H1 (cell line): Measurements from ENCODE around the gene POLE4. TPM values are rescaled to one million over a fixed set of nuclear protein-coding genes. Genes with fewer than 3 reads are reported as not detected.

Source experiments
- CTCF ChIA-PET: fragments of 300-600 bp; sonication (Branson Sonifier 250); formaldehyde crosslinking; loops from one replicate; lab custom pipeline; 2021; ENCODE audit not compliant: partially characterized antibody; lab: Charles Lee
- POLR2A ChIA-PET: fragments of 300-600 bp; sonication (Branson Sonifier 250); formaldehyde crosslinking; loops from one replicate; lab custom pipeline; 2021; ENCODE audit warnings: inconsistent platforms; ENCODE audit not compliant: partially characterized antibody; lab: Charles Lee
- DNase-seq, 2 experiments: peaks; one replicate each; pipeline versions ENCODE4 v3.0.0 to v3.0.0-alpha.2; 2010 to 2022; ENCODE audit warnings: low spot score in 2 of 2, low read depth in 1 of 2, mixed read lengths in 1 of 2
- FAIRE-seq: peaks from 2 replicates; lab custom pipeline; 2011; peaks lifted over from hg19 to GRCh38; lab: Jason Lieb, UNC
- H2AFZ ChIP-seq: 2 replicates; pipeline ENCODE4 v1.8.1; 2012; ENCODE audit warnings: low read length, inconsistent platforms
- H2AK5ac ChIP-seq: 2 replicates; pipeline ENCODE4 v1.6.1; 2013; ENCODE audit warnings: low read depth, low read length
- H2BK120ac ChIP-seq: replicated peaks from 2 replicates; pipeline ENCODE3; 2013; ENCODE audit warnings: low read depth, low read length, inconsistent platforms
- H2BK12ac ChIP-seq: 2 replicates; pipeline ENCODE4 v1.6.1; 2013; ENCODE audit warnings: low read depth, low read length
- H2BK15ac ChIP-seq: 2 replicates; pipeline ENCODE4 v1.6.1; 2013; ENCODE audit warnings: low read length
- H2BK20ac ChIP-seq: 2 replicates; pipeline ENCODE4 v1.6.1; 2013; ENCODE audit warnings: low read length
- H2BK5ac ChIP-seq: 2 replicates; pipeline ENCODE4 v1.6.1; 2013; ENCODE audit warnings: low read depth, low read length
- H3K14ac ChIP-seq: 2 replicates; pipeline ENCODE4 v1.6.1; 2013; ENCODE audit warnings: inconsistent platforms; ENCODE audit not compliant: insufficient read length
- H3K18ac ChIP-seq: 2 replicates; pipeline ENCODE4 v1.6.1; 2013; ENCODE audit warnings: low read length; ENCODE audit errors: extremely low read depth
- H3K23ac ChIP-seq: 2 replicates; pipeline ENCODE4 v1.6.1; 2013; ENCODE audit warnings: inconsistent platforms; ENCODE audit not compliant: insufficient read length
- H3K23me2 ChIP-seq: 2 replicates; pipeline ENCODE4 v1.6.1; 2013; ENCODE audit warnings: low read depth, low read length
- H3K27ac ChIP-seq: 2 replicates; pipeline ENCODE4 v1.6.1; 2011; ENCODE audit warnings: low read depth, low read length, inconsistent platforms
- H3K27me3 ChIP-seq, 4 experiments: replicated peaks in 1 of 4; 1 replicate in 1 of 4; 2 replicates in 3 of 4; pipeline versions ENCODE4 v1.6.1 to v1.8.1; 2011 to 2013; ENCODE audit warnings: low read length in 3 of 4, mild to moderate bottlenecking in 3 of 4, inconsistent platforms in 2 of 4, mixed read lengths in 2 of 4, moderate library complexity in 1 of 4; ENCODE audit not compliant: control insufficient read depth in 3 of 4, insufficient read depth in 3 of 4; ENCODE audit errors: extremely low read depth in 1 of 4
- H3K36me3 ChIP-seq, 4 experiments: 2 replicates each; pipeline versions ENCODE4 v1.6.1 to v1.8.1; 2011 to 2013; ENCODE audit warnings: mild to moderate bottlenecking in 4 of 4, low read length in 3 of 4, moderate library complexity in 2 of 4, control low read depth in 1 of 4, inconsistent platforms in 1 of 4; ENCODE audit not compliant: insufficient read depth in 4 of 4, control insufficient read depth in 2 of 4
- H3K4ac ChIP-seq: replicated peaks from 2 replicates; pipeline ENCODE3; 2013; ENCODE audit warnings: low read length, low read depth, mixed read lengths, inconsistent platforms; ENCODE audit not compliant: insufficient read length
- H3K4me1 ChIP-seq, 4 experiments: replicated peaks in 1 of 4; 1 replicate in 1 of 4; 2 replicates in 3 of 4; pipeline versions ENCODE4 v1.6.1 to v1.8.1; 2011 to 2013; ENCODE audit warnings: low read length in 3 of 4, inconsistent platforms in 2 of 4, mixed read lengths in 1 of 4; ENCODE audit not compliant: insufficient read depth in 4 of 4, control insufficient read depth in 3 of 4
- H3K4me2 ChIP-seq, 2 experiments: 2 replicates each; pipeline versions ENCODE4 v1.6.1 to v1.8.1; 2011 to 2013; ENCODE audit warnings: low read depth in 2 of 2, low read length in 2 of 2, control low read depth in 1 of 2, inconsistent platforms in 1 of 2, mild to moderate bottlenecking in 1 of 2; ENCODE audit not compliant: insufficient read depth in 1 of 2
- H3K4me3 ChIP-seq, 4 experiments: fragments of 200-600, 300-600 bp in 1 of 4; sonication (generic), shearing (Covaris generic), sonication (Bioruptor Twin) in 1 of 4; 2 replicates each; pipeline versions ENCODE4 v1.5.1 to v1.8.1; 2011 to 2016; ENCODE audit warnings: low read length in 4 of 4, low read depth in 3 of 4, control low read depth in 2 of 4, inconsistent platforms in 2 of 4, mild to moderate bottlenecking in 2 of 4, mixed read lengths in 1 of 4, moderate library complexity in 1 of 4; ENCODE audit not compliant: insufficient read depth in 2 of 4; ENCODE audit errors: extremely low read depth in 1 of 4
- H3K56ac ChIP-seq: replicated peaks from 2 replicates; pipeline ENCODE3; 2013; ENCODE audit warnings: low read depth, mild to moderate bottlenecking, mixed read lengths, low read length, inconsistent platforms; ENCODE audit not compliant: insufficient read length
- H3K79me1 ChIP-seq: 2 replicates; pipeline ENCODE4 v1.6.1; 2013; ENCODE audit warnings: low read depth, low read length, control low read depth
- H3K79me2 ChIP-seq, 2 experiments: 2 replicates each; pipeline versions ENCODE4 v1.6.1 to v1.8.1; 2012 to 2013; ENCODE audit warnings: low read length in 2 of 2, mild to moderate bottlenecking in 2 of 2, inconsistent platforms in 1 of 2; ENCODE audit not compliant: insufficient read depth in 2 of 2, control insufficient read depth in 1 of 2
- H3K9ac ChIP-seq, 4 experiments: replicated peaks in 1 of 4; 1 replicate in 1 of 4; 2 replicates in 3 of 4; pipeline versions ENCODE4 v1.6.1 to v1.8.1; 2011 to 2013; ENCODE audit warnings: low read depth in 3 of 4, low read length in 3 of 4, control low read depth in 2 of 4, mild to moderate bottlenecking in 2 of 4, moderate library complexity in 2 of 4, inconsistent platforms in 1 of 4; ENCODE audit errors: extremely low read depth in 1 of 4
- H3K9me3 ChIP-seq, 2 experiments: 2 replicates each; pipeline versions ENCODE4 v1.6.1 to v1.8.1; 2012 to 2013; ENCODE audit warnings: mild to moderate bottlenecking in 2 of 2, moderate library complexity in 2 of 2, control low read depth in 1 of 2, inconsistent platforms in 1 of 2, low read depth in 1 of 2, low read length in 1 of 2, mixed read lengths in 1 of 2; ENCODE audit not compliant: insufficient read depth in 2 of 2
- H4K20me1 ChIP-seq, 2 experiments: replicated peaks in 1 of 2; 2 replicates each; pipeline versions ENCODE3 to v1.8.1; 2011 to 2013; ENCODE audit warnings: inconsistent platforms in 2 of 2, low read length in 2 of 2, mild to moderate bottlenecking in 1 of 2; ENCODE audit not compliant: insufficient read depth in 2 of 2, control insufficient read depth in 1 of 2
- H4K5ac ChIP-seq: 2 replicates; pipeline ENCODE4 v1.6.1; 2013; ENCODE audit warnings: low read length, low read depth, mixed read lengths, inconsistent platforms; ENCODE audit not compliant: insufficient read length
- H4K8ac ChIP-seq: 2 replicates; pipeline ENCODE4 v1.8.0; 2013; ENCODE audit warnings: mild to moderate bottlenecking, moderate library complexity, low read length, inconsistent platforms; ENCODE audit not compliant: insufficient read depth; ENCODE audit errors: extremely low read depth
- H4K91ac ChIP-seq: replicated peaks from 2 replicates; pipeline ENCODE3; 2013; ENCODE audit warnings: low read length, mixed read lengths, inconsistent platforms; ENCODE audit not compliant: insufficient read length
- ATF2 ChIP-seq: IDR thresholded peaks from 2 replicates; pipeline ENCODE4 v1.6.1; 2012; ENCODE audit warnings: low read length, inconsistent platforms
- BRCA1 ChIP-seq: IDR thresholded peaks from 2 replicates; pipeline ENCODE4 v1.6.1; 2012; ENCODE audit warnings: low read depth, low read length, improper control_type of control experiment
- E2F6 ChIP-seq: IDR thresholded peaks from 2 replicates; pipeline ENCODE4 v1.6.1; 2012; ENCODE audit warnings: inconsistent platforms
- EZH2 ChIP-seq: fragments of 200-600 bp; sonication (generic); IDR thresholded peaks from 2 replicates; pipeline ENCODE4 v1.7.1; 2012; ENCODE audit warnings: low read depth, mild to moderate bottlenecking, moderate library complexity, low read length, inconsistent platforms; ENCODE audit not compliant: severe bottlenecking
- HDAC2 ChIP-seq, 2 experiments: fragments of 300-600 bp in 1 of 2; sonication (generic) in 1 of 2; IDR thresholded peaks; 2 replicates each; pipeline ENCODE4 v1.6.1; 2011 to 2012; ENCODE audit warnings: low read depth in 2 of 2, low read length in 2 of 2, mild to moderate bottlenecking in 2 of 2, moderate library complexity in 2 of 2, borderline replicate concordance in 1 of 2, inconsistent platforms in 1 of 2
- HDAC6 ChIP-seq: IDR thresholded peaks from one replicate; pipeline ENCODE4 v1.7.1; 2012; ENCODE audit warnings: low read depth, mild to moderate bottlenecking, inconsistent platforms, low read length, moderate library complexity
- MAX ChIP-seq: IDR thresholded peaks from 2 replicates; pipeline ENCODE4 v1.6.1; 2012; ENCODE audit warnings: inconsistent platforms
- NANOG ChIP-seq: IDR thresholded peaks from 2 replicates; pipeline ENCODE4 v1.6.1; 2011; ENCODE audit warnings: low read length, low read depth, mild to moderate bottlenecking, inconsistent platforms; ENCODE audit not compliant: insufficient read depth, poor library complexity, severe bottlenecking
- NRF1 ChIP-seq: IDR thresholded peaks from 2 replicates; pipeline ENCODE4 v1.6.1; 2011; ENCODE audit warnings: mild to moderate bottlenecking, low read depth, low read length, improper control_type of control experiment
- RNF2 ChIP-seq: fragments of 200-900, 300-1000 bp; sonication (generic); IDR thresholded peaks from 2 replicates; pipeline ENCODE4 v1.7.1; 2016; ENCODE audit warnings: borderline replicate concordance, low read depth, mild to moderate bottlenecking, antibody characterized with exemption, low read length; ENCODE audit not compliant: poor library complexity, severe bottlenecking; ENCODE audit errors: missing control alignments
- WGBS, 2 experiments: shearing (Covaris generic) in 1 of 2; methylation state at CpG; one replicate each; pipeline versions ENCODE4 v1.1.6 to v1.1.7; 2013 to 2015; ENCODE audit warnings: low lambda C conversion rate in 2 of 2, mixed read lengths in 2 of 2, inconsistent platforms in 1 of 2, low coverage in 1 of 2, missing lambda C conversion rate in 1 of 2; ENCODE audit not compliant: insufficient replicate concordance in 2 of 2, insufficient coverage in 1 of 2, insufficient read length in 1 of 2; ENCODE audit errors: extremely low coverage in 1 of 2, missing lambda C conversion rate in 1 of 2; 5-methylcytosine and 5-hydroxymethylcytosine counted together
- polyA plus RNA-seq, 7 experiments: library from polyadenylated mRNA; depleted of rRNA in 3 of 7; stranded (reverse) in 5 of 7; unstranded in 2 of 7; fragments of >200 nt in 5 of 7; fragments of 200-250 nt in 2 of 7; gene quantifications; 1 replicate in 5 of 7; 2 replicates in 1 of 7; 4 replicates in 1 of 7; pipeline versions ENCODE4 v1.2.1 to v1.2.3, GENCODE V29; 2011 to 2013; ENCODE audit warnings: missing spikeins in 2 of 7, mixed read lengths in 2 of 7
- total RNA-seq: library from RNA; stranded (reverse); fragmentation: NEBNext Ultra II Directional; extraction: Animal tissue kit (Norgen Biotek cat#: 25700); gene quantifications from 2 replicates; pipeline ENCODE4 v1.2.1, GENCODE V29; 2021

The POLE4 gene
- total and polyA plus RNA-seq, 2 of the 8 experiments (the other 6 are each of a cell fraction or from before 2014, with no cell fraction given) = 16.7 to 44.7 TPM

- H4K91ac ChIP-seq = no peak overlapping the region
- WGBS, 2 experiments = 87% methylated on average over 4 of the region's 4 CpGs; no CpG with 5 or more reads in 1 of the 2 experiments
- no peak overlapping the region for H4K8ac ChIP-seq
- no peak overlapping the region for H2BK15ac ChIP-seq
- H2AK5ac ChIP-seq = no peak overlapping the region
- no peak overlapping the region for H2AFZ ChIP-seq
- H3K9ac ChIP-seq = no peak overlapping the region
- H3K4me1 ChIP-seq = no peaks in the 10 kb centered on the region
- no peak overlapping the region for H3K4me2 ChIP-seq
- H4K5ac ChIP-seq = no peak overlapping the region
- H3K23ac ChIP-seq = no peak overlapping the region
- H3K27me3 ChIP-seq = no peaks in the 10 kb centered on the region
- no peaks in the 10 kb centered on the region for H3K9me3 ChIP-seq
- ChIA-PET POLR2A (interaction anchor here (1.7 kb wide), 1 partner anchor 12 kb away, joined by 3 read pairs; no protein-coding TSS in a partner anchor), CTCF (interaction anchor here (1.0 kb wide), 1 partner anchor 17 kb away, joined by 3 read pairs; no protein-coding TSS in a partner anchor)
- no peak overlapping the region for H3K56ac ChIP-seq
- H3K79me2 ChIP-seq = no peaks in the 10 kb centered on the region
- no peaks in the 10 kb centered on the region for H3K36me3 ChIP-seq
- H3K4me3 ChIP-seq = no peak overlapping the region
- H3K79me1 ChIP-seq = no peaks in the 10 kb centered on the region
- no peak overlapping the region for H2BK20ac ChIP-seq
- no peak overlapping the region for H3K4ac ChIP-seq
- H2BK5ac ChIP-seq = no peak overlapping the region
- no peaks in the 10 kb centered on the region for H4K20me1 ChIP-seq
- FAIRE-seq (no peak), DNase-seq (no peak)
- H3K18ac ChIP-seq = no peak overlapping the region
- no peak overlapping the region for H3K14ac ChIP-seq
- no peak overlapping the region for H2BK120ac ChIP-seq
- H3K27ac ChIP-seq = no peak overlapping the region
- H2BK12ac ChIP-seq = no peak overlapping the region
- no peaks in the 10 kb centered on the region for H3K23me2 ChIP-seq
- TF ChIP-seq NANOG = no peak
- TF ChIP-seq NRF1 = no peak
- no peak for TF ChIP-seq ATF2
- TF ChIP-seq RNF2 = no peak
- TF ChIP-seq HDAC6 = no peak
- TF ChIP-seq EZH2 = no peak
- TF ChIP-seq BRCA1 = no peak
- TF ChIP-seq E2F6 = no peak
- TF ChIP-seq HDAC2 (IDR thresholded peaks at IDR 0.05; ENCODE audit: borderline replicate concordance in 1 of 2, low read depth in 2 of 2, low read length in 2 of 2) = no peak
- TF ChIP-seq MAX = no peak
These were observed 22.5 kb upstream of the POLE4 start for GRCh38 chr2:74935975-74936391.
